ENCODE data around the gene NFAM1. TPM values are rescaled to one million over a fixed set of nuclear protein-coding genes. Genes with fewer than 3 reads are reported as not detected.

Gene NFAM1
- total and polyA plus RNA-seq, 2 of the 13 experiments (the other 11 are each of a cell fraction or from before 2014, with no cell fraction given): 0.03 TPM; not detected in 1

- TF ChIP-seq CTCF (CRISPR knock-in tag; IDR thresholded peaks at IDR 0.05) (no peak), ZNF512B (CRISPR knock-in tag; IDR thresholded peaks at IDR 0.05; ENCODE audit: borderline replicate concordance) (no peak), MIER2 (CRISPR knock-in tag; IDR thresholded peaks at IDR 0.05) (no peak), CBX1 (IDR thresholded peaks at IDR 0.05; ENCODE audit: low read depth) (no peak), ZFYVE20 (CRISPR knock-in tag; IDR thresholded peaks at IDR 0.05; ENCODE audit: borderline replicate concordance, low read depth) (no peak), ZNF431 (CRISPR knock-in tag; IDR thresholded peaks at IDR 0.05; ENCODE audit: borderline replicate concordance, low read depth) (no peak), CREB3 (CRISPR knock-in tag; IDR thresholded peaks at IDR 0.05) (no peak), LCORL (IDR thresholded peaks at IDR 0.05) (no peak), LCORL (CRISPR knock-in tag; IDR thresholded peaks at IDR 0.05) (no peak)
These were observed 12.8 kb downstream of the NFAM1 start (continued) for GRCh38 chr22:42419243-42419881.
